RKO (cell line): Measurements from ENCODE around the gene SOX2.

Experiments
- DNase-seq: peaks from one replicate; pipeline ENCODE4 v3.0.0-alpha.2; 2016; ENCODE audit warnings: low spot score

SOX2 gene

DNA sequence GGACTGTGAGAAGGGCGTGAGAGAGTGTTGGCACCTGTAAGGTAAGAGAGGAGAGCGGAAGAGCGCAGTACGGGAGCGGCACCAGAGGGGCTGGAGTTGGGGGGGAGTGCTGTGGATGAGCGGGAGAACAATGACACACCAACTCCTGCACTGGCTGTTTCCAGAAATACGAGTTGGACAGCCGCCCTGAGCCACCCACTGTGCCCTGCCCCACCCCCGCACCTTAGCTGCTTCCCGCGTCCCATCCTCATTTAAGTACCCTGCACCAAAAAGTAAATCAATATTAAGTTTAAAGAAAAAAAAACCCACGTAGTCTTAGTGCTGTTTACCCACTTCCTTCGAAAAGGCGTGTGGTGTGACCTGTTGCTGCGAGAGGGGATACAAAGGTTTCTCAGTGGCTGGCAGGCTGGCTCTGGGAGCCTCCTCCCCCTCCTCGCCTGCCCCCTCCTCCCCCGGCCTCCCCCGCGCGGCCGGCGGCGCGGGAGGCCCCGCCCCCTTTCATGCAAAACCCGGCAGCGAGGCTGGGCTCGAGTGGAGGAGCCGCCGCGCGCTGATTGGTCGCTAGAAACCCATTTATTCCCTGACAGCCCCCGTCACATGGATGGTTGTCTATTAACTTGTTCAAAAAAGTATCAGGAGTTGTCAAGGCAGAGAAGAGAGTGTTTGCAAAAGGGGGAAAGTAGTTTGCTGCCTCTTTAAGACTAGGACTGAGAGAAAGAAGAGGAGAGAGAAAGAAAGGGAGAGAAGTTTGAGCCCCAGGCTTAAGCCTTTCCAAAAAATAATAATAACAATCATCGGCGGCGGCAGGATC lies at the start of gene SOX2:
Gene SOX2, plus strand, starts transcription at position 601 of the 811 bp plus-strand sequence. CDS start 436 bp downstream, outside the sequence.
- DNase-seq: no peak

DNA sequence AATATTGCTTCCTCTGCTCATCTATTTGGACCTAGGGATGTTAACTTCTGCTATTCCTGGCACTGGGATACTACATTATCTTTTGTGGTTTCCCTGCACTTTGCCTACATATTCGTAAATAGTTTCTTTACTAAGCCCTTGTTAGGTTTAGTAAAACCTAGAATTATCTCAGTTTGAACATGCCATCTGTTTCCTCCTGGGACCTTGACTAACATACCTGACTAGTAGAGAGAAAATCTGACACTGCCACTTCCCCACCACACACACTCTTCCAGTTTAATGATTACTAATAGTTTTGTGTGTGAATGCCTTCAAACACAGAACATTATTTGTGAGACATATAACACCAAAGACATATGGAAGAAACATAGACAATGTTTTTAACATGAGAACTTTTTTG lies 28.2 kb upstream of the SOX2 start:
- no peak for DNase-seq

DNA sequence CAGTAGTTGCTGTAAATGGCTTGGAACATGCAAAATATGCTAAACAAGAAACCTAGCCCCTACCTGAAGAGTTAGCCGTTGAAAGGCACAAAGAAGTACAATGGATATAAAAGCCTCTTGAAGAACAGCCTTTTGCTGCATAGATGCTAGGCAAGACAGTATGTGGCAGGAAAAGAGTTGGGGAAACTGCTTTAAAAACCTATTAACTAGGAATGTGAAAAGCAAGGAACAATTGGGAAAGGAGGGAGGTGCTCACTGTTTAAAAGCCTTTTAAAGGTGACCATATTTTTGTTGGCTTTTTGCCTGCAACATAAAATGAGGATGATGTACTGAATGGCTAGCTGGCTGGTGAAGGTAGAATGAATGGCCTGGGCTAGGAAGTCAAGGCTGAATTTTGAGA lies 24.5 kb upstream of the SOX2 start:
- DNase-seq: no peak

DNA sequence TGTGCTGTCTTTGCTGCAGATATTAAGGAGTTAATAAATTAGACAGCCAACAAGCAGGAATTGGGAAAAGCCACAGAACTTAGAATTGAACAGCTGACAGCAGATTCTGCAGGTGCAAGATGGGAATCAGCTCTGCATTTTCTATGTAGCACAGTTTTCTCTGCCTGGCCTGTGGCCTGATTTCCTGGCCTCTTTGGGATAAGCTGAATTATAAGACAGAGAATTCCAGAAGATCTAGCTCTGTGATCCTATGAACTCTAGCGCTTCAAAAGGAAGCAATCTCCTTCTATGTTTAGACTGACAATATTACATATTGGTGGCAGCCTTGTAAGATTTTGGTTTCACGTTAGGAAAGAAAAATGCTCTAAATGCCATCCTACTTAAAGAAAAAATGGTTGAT lies 24.0 kb upstream of the SOX2 start:
- DNase-seq: no peak

DNA sequence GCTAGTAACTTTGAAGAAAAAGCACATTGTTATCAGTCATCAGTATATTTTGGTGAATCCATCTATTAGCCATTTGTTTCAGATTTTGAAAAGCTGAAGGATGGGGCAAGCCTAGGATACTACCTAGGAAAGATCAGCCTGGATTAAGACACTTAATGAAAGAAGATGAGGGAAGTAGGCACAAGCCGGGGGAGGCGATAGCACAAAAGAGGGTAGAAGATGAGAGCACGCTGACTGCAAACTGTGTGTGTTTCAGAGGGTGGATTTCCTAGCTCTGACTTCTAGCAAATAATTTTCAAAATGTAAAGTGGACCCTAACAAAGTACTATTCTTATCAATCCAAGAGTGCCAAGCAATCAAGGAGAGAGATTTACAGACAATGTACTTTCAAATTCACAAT lies 22.2 kb upstream of the SOX2 start:
- DNase-seq: no peak

DNA sequence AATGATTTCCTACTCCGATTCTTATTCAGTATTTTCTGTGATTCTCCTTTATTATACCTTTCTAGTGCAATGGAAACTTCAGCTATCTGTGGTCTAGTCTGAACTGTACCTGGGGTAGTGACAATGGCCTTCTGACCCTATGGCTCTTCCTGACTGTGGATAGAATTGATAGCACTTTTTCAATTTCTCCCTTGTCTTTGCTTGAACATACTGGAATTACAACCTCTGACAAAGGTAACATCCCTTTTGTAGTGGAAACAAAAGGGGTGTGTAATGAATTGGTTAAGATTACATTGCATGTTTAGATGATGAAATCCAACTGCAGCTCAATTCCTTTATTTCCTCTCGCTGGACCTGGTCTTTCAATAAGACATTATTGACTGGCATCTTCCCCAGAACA lies 21.0 kb upstream of the SOX2 start:
- DNase-seq: no peak

DNA sequence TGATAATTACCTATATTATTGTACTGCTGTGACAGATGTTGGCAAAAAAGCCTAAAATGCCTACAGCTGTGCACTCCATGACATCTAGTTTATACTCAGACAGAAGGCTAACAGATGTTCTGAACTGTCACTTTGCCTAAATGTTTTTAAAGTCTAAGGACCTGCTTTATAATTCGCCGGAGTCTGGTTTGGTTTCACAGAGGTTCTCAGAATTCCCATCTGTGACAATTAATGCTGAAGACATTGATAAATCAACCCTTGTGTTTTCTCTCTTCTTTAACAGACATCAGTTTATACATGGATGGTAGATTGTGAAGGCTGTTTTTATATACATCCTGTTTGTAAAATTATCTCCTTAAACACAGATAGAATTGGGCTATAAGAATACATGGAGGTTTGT lies 19.8 kb upstream of the SOX2 start:
- no peak for DNase-seq

DNA sequence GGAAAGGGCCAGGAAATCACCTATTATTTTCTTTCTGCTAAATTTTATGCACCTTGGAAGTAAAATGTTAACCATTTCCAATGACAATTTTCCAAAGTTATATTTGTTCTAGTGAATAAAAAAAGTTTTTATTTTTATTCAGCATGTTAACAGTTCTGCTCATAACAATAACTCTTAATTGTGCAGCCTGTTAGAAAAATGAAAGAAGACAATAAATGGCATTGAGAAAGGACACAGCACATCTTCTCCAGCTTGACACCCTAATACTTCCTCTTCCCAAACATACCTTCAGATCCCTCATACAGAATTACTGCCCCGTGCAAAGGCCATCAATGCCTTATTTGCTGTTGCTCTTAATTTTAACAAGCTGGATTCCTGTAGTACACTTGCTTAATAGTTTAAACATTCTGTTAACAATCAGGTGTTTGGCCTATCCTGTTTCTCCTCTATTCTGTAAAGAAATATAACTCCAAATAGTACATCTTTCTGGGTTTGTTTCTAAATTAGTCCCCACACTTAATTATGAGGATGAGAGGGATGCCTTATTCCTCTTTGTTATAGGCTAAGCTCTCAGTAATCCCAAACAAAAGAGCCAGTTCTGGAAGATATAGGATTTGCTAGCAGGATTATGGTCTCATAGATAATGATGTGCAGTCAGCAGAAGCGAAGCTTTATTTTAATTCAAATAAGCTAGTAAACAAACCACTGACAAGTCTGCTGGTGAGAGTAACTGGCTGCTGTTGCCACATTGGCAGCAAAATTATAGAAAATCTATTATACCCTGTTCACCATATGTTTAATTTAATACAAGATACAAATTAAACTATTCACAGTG lies 19.2 kb upstream of the SOX2 start:
- DNase-seq: no peak

DNA sequence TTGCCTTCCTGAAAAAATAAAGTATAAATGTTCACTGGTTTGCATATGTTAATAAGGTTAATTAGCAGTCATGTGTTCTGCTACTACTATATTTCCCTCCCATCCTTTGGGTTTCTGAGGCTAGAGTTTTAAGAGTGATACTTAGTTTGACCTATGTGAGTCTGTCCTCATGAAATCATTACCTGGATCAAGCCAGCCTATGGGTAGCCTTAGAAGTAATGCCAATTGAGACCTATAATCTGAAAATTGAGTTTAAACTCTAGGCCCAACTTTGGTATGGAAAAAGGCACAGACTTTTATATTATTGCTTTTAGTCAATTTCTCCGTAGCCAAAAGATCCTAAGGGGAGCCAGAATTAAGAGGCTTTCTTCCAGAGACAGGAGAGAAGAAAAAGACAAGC lies 18.4 kb upstream of the SOX2 start:
- DNase-seq: no peak

DNA sequence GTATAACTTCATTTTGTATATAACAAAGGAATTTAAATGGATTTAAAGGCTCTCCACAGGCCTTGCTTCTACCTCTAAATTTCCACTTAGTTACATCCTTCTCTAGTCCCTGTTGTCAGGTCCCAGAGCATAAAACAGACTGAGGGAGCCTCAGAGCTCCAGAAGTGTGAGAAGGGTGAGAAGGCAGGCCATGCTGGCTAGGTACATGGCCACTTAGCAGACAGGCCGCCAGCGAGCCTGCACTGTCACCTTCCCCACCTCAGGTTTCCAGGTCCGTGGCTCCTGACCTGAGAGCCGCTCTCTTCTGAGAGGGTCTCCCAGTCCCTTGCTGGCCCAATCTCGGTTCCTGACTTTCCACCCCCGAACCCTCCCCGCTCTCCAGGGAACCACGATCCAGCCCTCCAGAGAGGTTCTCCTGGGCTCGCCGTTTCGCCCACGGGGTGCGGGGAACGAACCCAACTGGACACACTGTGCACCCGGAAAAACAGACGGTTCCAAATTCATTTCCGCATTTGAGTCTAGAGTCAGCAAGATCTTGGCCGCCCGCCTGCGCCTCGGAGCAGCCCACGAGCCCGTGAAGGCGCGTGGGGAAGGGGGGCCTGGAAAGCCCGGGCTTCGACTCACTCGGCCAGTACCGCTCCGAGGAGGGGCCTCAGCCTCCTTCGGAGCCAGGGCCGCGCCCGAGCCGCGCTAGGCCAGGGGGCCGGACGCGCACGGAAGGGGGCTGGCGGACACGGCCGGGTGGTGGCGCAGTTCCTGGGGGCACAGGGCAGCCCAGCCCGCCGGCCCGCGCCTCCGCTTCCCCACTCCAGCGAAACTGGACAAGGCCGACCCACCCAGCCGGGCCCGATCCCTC lies 16.7 kb upstream of the SOX2 start:
- no peak for DNase-seq

DNA sequence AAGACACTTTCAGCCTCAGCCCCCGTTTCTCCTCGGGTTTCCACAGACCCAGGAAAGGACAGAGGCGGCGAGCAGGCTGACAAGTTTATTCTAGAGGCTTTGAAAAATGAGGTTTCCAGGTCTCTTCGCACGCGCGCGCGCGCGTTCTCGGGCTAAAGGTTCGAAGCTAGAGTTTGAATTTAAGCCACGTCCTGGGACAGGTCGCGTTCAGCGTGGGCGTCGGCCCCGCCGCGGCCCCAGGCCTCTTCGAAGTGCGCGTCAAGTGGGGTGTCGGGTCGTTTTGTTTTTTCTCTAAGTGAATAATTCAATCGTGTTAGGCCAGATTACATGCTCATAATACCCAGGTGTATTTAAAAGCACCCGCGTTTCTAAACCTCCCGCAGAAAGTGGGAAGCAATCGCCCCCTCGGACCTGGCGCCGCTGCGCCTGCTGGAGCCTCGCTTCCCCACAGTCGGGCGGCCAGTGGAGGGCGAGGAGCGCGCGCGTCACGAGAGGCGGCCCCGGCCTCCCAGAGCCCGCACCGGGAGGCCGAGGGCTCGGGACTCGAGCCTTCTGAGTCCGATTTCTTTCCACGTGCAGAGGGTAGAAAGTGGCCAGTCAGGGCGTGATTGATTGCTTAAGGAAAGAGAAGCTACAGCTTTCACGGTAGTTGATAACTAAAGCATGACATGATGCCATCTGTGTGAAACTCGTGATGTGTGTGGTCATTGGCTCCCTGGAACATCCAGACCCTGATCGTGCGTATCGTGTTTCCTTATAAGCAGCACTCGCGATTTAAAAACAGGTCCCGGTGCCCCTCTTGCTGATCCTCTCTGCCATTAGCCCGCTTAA lies 15.8 kb upstream of the SOX2 start:
- no peak for DNase-seq

DNA sequence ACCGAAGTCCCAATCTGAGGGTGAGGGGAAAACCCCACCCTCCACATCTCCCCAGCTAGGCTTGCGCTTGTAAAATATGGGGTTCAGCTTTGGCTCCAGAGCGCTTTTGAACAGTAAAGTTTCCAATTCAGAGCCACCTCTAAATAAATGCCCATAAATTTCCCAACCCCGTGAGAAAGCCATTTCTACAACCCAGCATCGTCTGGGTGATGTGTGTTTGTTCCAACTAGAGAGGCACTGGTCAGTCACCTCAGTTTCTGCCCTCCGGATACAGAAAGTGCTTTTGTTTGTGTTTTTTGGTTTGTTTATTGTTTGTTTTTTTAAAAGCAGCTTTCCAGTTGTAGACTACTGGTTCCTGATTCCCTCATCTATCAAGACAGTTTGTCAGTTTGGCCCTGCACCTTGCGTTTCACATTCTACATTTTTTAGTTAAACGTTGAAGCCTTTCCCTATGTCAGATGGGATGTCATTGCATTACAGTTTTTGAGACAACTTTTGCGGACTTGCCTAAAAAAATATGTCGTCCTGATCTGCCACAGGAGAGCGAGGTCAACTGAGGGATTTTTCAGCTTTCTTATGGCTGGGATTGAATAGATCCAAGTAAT lies 15.0 kb upstream of the SOX2 start:
- DNase-seq: no peak

DNA sequence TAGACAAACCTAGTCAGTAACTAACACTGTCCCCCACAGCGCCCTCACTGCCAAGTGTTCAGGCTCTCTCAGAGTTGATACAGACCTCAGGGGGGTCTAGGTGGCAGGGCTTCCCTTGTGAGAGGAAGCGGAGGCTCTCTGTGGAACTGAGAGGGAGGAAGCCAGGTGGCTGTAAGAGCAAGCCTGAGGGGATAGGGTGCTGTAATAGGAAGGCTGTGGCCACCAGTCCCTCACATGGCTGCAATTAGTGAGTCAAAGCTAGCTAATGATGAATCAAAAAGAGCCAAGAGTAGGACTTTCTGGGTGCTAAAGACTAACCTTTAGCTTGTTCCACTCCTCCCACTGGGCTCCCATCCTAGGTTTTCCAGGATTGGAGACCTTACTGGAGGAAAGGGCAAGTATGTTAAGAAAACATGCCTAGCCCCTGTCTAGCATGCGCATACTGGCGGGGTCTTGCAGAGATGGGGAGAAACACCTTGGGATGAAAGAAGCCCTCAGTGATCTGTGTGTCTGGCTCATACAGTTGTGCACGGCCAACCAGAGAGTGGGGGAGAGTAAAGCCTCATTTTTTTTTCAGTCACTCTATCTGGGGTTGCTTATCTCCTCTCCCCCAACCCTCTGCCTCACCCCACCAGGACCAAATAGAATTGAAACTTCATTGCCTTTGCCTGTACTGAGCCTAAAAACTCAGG lies 13.3 kb upstream of the SOX2 start:
- DNase-seq: no peak

DNA sequence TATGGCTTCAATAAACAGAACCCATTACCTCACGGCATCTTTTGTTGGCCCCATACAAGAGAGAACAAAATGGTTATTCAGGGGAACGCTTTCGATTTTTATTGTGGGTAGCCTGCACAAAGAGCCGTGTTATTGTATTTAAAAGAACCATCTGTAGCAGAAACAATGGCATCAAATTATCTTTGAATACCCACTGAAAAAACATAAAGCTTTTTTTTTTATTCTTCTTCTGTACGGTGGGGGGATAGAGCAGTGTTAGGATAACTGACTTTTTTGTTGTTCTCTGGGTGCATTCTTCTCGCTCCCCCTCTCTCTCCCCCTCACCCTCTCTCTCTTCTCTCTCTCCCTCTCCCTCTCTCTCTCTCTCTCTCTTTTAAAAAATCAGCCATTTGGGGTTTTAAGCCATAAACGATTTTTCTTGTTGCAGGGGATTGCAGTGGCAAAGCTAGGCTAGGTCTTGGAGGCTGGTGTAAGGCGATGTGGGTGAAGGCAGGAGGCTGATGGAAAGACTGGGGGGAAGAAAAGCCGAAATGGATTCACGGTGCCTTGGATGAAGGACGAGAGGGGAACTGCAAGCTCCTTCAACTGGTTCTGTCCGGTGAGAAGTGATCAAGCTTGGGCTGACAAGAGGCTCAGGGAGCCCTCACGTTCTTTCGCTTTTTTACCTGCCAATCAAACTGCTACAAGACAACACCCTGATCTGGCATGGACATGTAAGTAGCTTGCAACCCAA lies 12.4 kb upstream of the SOX2 start:
- no peak for DNase-seq

DNA sequence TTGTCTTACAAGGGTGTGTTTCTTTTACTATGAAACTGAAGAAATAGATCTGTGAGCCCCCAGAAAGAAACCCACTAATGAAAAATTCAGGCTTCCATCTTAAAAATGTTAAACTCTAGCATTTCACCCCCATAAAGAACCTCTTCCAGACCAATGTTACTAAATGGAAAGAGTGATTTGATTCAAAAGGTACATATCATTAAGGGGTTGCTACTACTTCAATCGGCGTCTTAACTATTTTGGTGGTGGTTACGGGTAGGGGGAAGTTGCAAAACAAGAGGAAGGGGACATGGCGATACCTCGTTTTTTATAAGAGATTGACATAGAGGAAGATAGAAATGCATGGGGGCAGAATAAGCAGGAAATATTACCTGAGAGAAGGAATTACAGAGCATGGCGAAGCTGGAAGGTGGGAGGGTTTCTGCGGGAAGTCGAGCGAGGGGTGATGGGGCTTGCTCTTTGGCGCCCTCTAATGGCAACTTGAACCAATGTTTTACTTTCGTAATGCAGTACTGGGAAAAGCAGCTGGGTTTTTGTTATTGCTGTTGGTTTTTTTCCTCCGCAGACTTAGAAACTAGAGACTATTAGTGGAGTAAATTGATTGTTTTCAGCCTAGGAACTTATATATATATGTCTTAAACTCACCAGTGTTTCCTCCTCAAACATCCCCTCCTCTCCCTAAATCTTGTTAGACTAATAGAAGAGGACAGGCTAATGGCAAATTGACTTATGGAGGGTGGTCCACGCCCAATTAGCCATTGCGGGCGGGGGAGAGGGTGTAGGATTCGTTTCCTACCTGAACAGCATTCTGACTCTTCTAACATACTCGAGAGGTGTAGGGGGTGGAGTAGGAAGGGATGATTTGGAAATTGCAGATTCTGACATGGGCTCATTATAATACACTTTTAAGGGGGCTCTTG lies 11.3 kb upstream of the SOX2 start:
- peak; percentile 69 for DNase-seq

DNA sequence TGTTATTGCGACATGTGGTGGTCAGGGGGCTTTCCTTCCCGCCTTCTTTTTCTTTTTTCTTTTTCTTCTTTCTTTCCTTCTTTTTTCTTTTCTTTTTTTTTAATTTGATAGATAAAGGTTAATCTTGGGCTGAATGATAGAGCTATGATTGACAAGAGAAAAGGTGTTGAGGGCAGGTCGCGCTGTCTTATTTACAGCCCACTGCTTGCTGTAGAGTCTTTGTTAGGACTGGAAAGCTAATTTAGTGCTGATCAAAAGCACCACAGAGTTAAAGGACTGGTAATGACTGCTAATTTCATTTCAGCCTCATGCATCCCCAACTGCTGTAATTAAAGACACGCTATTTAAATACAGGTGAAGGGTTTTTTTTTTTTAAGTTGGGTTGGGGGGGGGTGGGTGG lies 10.6 kb upstream of the SOX2 start:
- DNase-seq: no peak

DNA sequence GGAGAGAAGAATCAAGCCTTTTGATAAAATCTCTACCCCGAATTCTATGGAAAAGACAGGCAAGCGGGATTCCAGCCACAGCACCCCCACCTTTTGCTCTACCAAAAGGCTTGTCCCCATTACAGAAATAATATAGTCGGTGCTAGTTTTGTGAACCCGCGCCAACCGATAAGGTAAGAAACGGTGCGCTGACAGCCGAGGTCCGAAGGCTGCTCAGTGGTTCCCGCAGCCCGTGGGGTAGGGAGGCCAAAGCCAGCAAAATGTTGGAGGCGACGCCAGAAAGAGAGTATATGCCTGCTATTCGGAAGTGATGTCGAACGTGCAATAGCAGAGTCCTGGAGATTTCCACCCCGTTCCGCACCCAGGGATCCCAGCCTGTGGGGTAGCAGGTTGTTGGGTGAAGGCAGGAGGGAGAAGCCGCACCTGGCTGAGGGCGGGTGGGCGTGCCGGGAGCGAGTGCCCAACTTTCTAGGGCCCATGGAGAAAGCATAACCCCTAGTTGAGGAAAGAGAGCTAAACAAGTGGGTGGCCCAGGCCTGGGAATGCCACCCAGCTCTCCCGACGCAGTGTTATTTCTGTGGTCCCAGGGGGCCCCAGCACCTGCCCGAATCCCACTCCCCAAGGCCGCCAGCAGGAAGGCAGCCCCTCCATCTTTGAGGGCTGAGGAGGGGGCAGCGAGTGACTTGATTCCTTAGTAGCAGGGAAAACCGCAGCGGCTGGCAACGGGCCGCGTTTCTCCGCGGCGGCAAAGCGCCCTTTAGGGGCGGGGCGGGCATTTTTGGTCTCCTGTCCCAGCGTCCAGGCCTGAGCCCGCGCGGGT lies 7.9 kb upstream of the SOX2 start:
- no peak for DNase-seq
